Endothelial cell of umbilical vein (primary cell): ENCODE results near the gene SF3B1.

ENCODE experiments used
- EZH2 ChIP-seq: IDR thresholded peaks from 2 replicates; pipeline ENCODE4 v1.6.1; 2012; ENCODE audit warnings: borderline replicate concordance, low read depth, mild to moderate bottlenecking, moderate library complexity, low read length, inconsistent platforms; ENCODE audit not compliant: severe bottlenecking
- FOS ChIP-seq: IDR thresholded peaks from 2 replicates; pipeline ENCODE4 v1.6.1; 2011; ENCODE audit warnings: mild to moderate bottlenecking, low read length, moderate library complexity, borderline replicate concordance; ENCODE audit not compliant: insufficient read depth
- POLR2AphosphoS5 ChIP-seq: IDR thresholded peaks from 2 replicates; pipeline ENCODE4 v1.6.1; 2012; ENCODE audit warnings: low read depth, mild to moderate bottlenecking, control low read depth, low read length, moderate library complexity; ENCODE audit not compliant: insufficient read depth
- TF ChIP-seq, protein P1 (sequence below): IDR thresholded peaks from 2 replicates; pipeline ENCODE4 v1.6.1; 2011; ENCODE audit not compliant: insufficient read depth, insufficient read length
- TF ChIP-seq, protein P2 (sequence below), 2 donors: IDR thresholded peaks; 1 replicate in 1 of 2; 2 replicates in 1 of 2; pipeline ENCODE4 v1.5.1; 2011; ENCODE audit warnings: low read length in 2 of 2, mild to moderate bottlenecking in 2 of 2, moderate library complexity in 2 of 2, control low read depth in 1 of 2, inconsistent platforms in 1 of 2, low read depth in 1 of 2; ENCODE audit not compliant: insufficient read depth in 1 of 2; ENCODE audit errors: extremely low read depth in 1 of 2

DNA sequence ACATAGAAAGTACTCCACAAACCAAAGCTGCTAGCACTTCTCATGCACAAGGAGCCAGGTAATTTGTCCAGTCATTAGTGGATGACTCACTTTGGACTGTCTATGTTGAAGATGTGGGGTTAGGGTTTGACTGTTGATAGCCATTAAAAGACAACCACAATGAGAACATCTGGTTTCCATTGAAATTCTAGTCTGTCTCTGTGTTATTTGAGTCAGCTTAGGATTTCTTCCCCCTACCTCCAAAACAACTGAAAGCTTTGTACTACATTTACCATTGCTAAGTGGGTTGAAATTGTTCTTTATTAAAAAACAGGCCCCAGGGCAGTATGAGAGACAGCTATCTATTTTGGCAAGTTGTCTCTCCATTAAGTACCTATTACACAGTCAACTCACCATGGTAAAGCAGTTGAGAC, 74.1 kb downstream of the SF3B1 start:
- no peak for TF ChIP-seq POLR2AphosphoS5
- TF ChIP-seq, protein P1, sequence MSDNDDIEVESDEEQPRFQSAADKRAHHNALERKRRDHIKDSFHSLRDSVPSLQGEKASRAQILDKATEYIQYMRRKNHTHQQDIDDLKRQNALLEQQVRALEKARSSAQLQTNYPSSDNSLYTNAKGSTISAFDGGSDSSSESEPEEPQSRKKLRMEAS = no peak
- TF ChIP-seq EZH2 = no peak
- TF ChIP-seq, protein P2, sequence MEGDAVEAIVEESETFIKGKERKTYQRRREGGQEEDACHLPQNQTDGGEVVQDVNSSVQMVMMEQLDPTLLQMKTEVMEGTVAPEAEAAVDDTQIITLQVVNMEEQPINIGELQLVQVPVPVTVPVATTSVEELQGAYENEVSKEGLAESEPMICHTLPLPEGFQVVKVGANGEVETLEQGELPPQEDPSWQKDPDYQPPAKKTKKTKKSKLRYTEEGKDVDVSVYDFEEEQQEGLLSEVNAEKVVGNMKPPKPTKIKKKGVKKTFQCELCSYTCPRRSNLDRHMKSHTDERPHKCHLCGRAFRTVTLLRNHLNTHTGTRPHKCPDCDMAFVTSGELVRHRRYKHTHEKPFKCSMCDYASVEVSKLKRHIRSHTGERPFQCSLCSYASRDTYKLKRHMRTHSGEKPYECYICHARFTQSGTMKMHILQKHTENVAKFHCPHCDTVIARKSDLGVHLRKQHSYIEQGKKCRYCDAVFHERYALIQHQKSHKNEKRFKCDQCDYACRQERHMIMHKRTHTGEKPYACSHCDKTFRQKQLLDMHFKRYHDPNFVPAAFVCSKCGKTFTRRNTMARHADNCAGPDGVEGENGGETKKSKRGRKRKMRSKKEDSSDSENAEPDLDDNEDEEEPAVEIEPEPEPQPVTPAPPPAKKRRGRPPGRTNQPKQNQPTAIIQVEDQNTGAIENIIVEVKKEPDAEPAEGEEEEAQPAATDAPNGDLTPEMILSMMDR (IDR thresholded peaks at IDR 0.05; ENCODE audit: extremely low read depth in 1 of 2, insufficient read depth in 1 of 2, low read depth in 1 of 2, low read length in 2 of 2) = no peak
- TF ChIP-seq FOS = no peak
